A673 (cell line): ENCODE measurements around the gene XYLT1. TPM values are rescaled to one million over a fixed set of nuclear protein-coding genes. Genes with fewer than 3 reads are reported as not detected.

Experiments used
- BruUV-seq: library from RNA; stranded (reverse); fragments of 400-500 nt; replicated peaks from 2 replicates; lab custom pipeline; 2021; lab: Mats Ljungman, UMichigan
- CTCF ChIA-PET: fragments of 300-600 bp; sonication (Branson Sonifier 250); formaldehyde crosslinking; loops from one replicate; lab custom pipeline; 2022; ENCODE audit warnings: antibody characterized with exemption; lab: Charles Lee
- POLR2A ChIA-PET: fragments of 300-600 bp; sonication (Branson Sonifier 250); formaldehyde crosslinking; loops from one replicate; lab custom pipeline; 2022; ENCODE audit warnings: antibody characterized with exemption; ENCODE audit not compliant: low non-redundant PET; lab: Charles Lee
- DNase-seq: peaks from one replicate; pipeline ENCODE4 v3.0.0-alpha.2; 2015; ENCODE audit warnings: low spot score
- H3K27ac ChIP-seq: fragments of 200-600 bp; sonication (generic); 2 replicates; pipeline ENCODE4 v1.5.1; 2016; ENCODE audit warnings: mixed run types, low read depth, mild to moderate bottlenecking, mixed read lengths, antibody characterized with exemption, low read length; ENCODE audit not compliant: poor library complexity, severe bottlenecking
- H3K27me3 ChIP-seq: fragments of 200-600 bp; sonication (generic); replicated peaks from 2 replicates; pipeline ENCODE4 v1.6.1; 2017; ENCODE audit warnings: mixed run types, low read depth, mild to moderate bottlenecking, mixed read lengths, antibody characterized with exemption, low read length; ENCODE audit not compliant: insufficient read depth, poor library complexity
- H3K36me3 ChIP-seq: fragments of 200-600 bp; sonication (generic); 2 replicates; pipeline ENCODE4 v1.6.1; 2016; ENCODE audit warnings: mixed run types, mild to moderate bottlenecking, mixed read lengths, antibody characterized with exemption, low read length; ENCODE audit not compliant: insufficient read depth, poor library complexity, severe bottlenecking
- H3K4me1 ChIP-seq: fragments of 200-600 bp; sonication (generic); 2 replicates; pipeline ENCODE4 v1.6.1; 2017; ENCODE audit warnings: mixed run types, mild to moderate bottlenecking, mixed read lengths, antibody characterized with exemption, low read length; ENCODE audit not compliant: insufficient read depth, poor library complexity, severe bottlenecking
- H3K4me3 ChIP-seq: fragments of 200-600 bp; sonication (generic); 2 replicates; pipeline ENCODE4 v1.5.1; 2016; ENCODE audit warnings: low read depth, mixed run types, mild to moderate bottlenecking, mixed read lengths, low read length; ENCODE audit not compliant: poor library complexity, severe bottlenecking
- H3K9me3 ChIP-seq: fragments of 200-600 bp; sonication (generic); 2 replicates; pipeline ENCODE4 v1.6.1; 2016; ENCODE audit warnings: mixed run types, low read depth, mild to moderate bottlenecking, mixed read lengths, antibody characterized with exemption, low read length; ENCODE audit not compliant: poor library complexity, severe bottlenecking
- CTCF ChIP-seq: fragments of 300-800, 200-600 bp; sonication (generic); conservative IDR thresholded peaks from 2 replicates; pipeline ENCODE4 v1.5.1; 2017; ENCODE audit warnings: low read depth, mild to moderate bottlenecking, antibody characterized with exemption, low read length, moderate library complexity, mixed read lengths
- EZH2 ChIP-seq: fragments of 200-600 bp; sonication (generic); IDR thresholded peaks from 2 replicates; pipeline ENCODE4 v1.6.1; 2017; ENCODE audit warnings: borderline replicate concordance, low read depth, mild to moderate bottlenecking, mixed read lengths, antibody characterized with exemption, low read length; ENCODE audit not compliant: poor library complexity, severe bottlenecking
- intact Hi-C: fragments of 100-400 bp; cut with micrococcal nuclease; formaldehyde crosslinking; loops from one replicate; pipeline ENCODE4 v1.10.0; 2022; ENCODE audit not compliant: unreplicated experiment
- total RNA-seq: library from RNA; stranded (reverse); gene quantifications from 2 replicates; pipeline ENCODE4 v1.2.3, GENCODE V29; 2021

The XYLT1 gene
- total RNA-seq, 1 experiment from 2014 or later: 0.64 TPM

GRCh38 chr16:17162560-17162959 is 308.2 kb downstream of the XYLT1 start:
- H3K36me3 ChIP-seq: no peaks in the 10 kb centered on the region
- TF ChIP-seq EZH2 (no peak), CTCF (no peak)
- ChIA-PET POLR2A (no interaction called here), CTCF (no interaction called here)
- no peak overlapping the region for H3K27ac ChIP-seq
- no peaks in the 10 kb centered on the region for H3K27me3 ChIP-seq
- BruUV-seq: no TSS peak
- no peak for DNase-seq
- no peaks in the 10 kb centered on the region for H3K9me3 ChIP-seq
- intact Hi-C loops: no loop called here
- no peak overlapping the region for H3K4me3 ChIP-seq
- H3K4me1 ChIP-seq: no peaks in the 10 kb centered on the region

GRCh38 chr16:17160920-17161431 is 309.8 kb downstream of the XYLT1 start:
- Histone ChIP-seq H3K36me3 (no peaks in the 10 kb centered on the region), H3K4me1 (no peaks in the 10 kb centered on the region), H3K27me3 (no peaks in the 10 kb centered on the region), H3K4me3 (no peak overlapping the region), H3K27ac (no peak overlapping the region), H3K9me3 (peaks cover 3% of the 10 kb centered on the region)
- CTCF ChIA-PET: no interaction called here
- no peak for TF ChIP-seq EZH2
- no peak for TF ChIP-seq CTCF
- DNase-seq: no peak
- no TSS peak for BruUV-seq
- POLR2A ChIA-PET: no interaction called here
- intact Hi-C loops: no loop called here

DNA sequence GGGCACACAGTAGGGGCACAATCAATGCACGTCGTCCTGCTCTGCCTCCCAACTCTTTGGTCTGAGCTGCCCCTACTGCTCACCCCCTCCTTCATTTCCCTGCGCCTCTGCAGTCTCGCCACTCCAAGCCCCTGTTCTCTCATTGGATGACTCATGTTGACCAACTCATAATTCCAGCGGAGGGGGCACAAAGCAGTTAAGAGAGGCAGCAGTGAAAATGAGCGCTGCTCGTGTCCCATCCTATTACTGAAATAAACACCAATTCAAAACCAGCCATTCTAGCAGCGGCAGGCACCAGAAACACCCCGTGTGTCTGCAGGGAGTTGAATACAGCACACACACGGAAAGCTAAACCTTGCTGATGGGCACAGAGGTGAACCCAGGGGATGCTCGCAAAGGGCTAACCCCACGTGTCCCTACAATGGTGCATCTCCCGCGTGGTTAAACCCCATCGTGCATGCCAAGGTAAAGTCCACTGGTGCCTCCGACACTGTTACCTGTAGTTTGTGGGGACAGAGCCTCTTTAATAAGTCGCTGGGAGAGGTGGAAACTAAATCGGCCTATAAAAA is 310.4 kb downstream of the XYLT1 start:
- no peak overlapping the region for H3K27ac ChIP-seq
- H3K27me3 ChIP-seq: no peaks in the 10 kb centered on the region
- TF ChIP-seq CTCF (no peak), EZH2 (no peak)
- no peak overlapping the region for H3K4me3 ChIP-seq
- peaks cover 3% of the 10 kb centered on the region for H3K9me3 ChIP-seq
- no peaks in the 10 kb centered on the region for H3K4me1 ChIP-seq
- no peaks in the 10 kb centered on the region for H3K36me3 ChIP-seq
- DNase-seq: no peak
- ChIA-PET POLR2A (no interaction called here), CTCF (no interaction called here)
- BruUV-seq: no TSS peak
- intact Hi-C loops: no loop called here
